ENCODE data around the gene ACSL3.
"Not testable (repeated sequence)": the region's sequence is repeated elsewhere in the genome, so short reads cannot be mapped to it uniquely, and the experiment has no call there.

Gene ACSL3

DNA sequence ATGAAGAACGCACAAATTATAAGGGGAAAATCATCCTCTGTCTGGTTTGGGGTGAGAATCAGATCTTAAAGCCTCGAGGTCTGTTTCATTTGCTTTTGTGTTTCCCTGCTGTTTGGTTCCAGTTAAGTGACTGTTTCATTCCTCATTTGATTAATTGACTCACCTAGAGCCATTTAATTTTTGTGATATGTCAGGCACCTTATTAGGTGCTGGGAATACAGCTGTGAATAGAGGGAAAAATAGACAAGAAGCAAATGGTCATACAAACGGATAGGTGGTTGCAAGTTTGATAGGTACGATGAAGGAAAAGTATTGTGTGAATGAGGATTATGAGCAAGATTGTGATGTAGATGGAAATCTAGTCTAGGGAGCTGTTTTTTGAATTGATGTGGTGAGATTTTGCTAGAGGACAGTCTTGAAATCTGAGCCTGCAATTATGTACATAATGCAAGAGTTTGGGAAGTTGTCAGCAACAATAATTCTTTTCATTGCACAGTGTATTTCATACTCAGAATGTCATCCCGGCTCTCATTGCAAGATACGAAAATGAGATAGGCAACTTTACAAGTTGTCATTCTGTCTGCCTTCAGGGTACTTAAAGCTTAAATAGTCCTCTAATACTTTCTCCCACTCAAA, 2.2 kb downstream of the ACSL3 start:
- Mint-ChIP-seq H3K36me3 (ENCODE audit: low read depth) (no peaks in the 10 kb centered on the region), H3K27me3 (ENCODE audit: low read depth) (peaks cover 3% of the 10 kb centered on the region), H3K4me3 (no peak overlapping the region), H3K4me1 (ENCODE audit: low read depth) (peaks cover 7% of the 10 kb centered on the region), H3K27ac (no peak overlapping the region), H3K9me3 (no peaks in the 10 kb centered on the region)

DNA sequence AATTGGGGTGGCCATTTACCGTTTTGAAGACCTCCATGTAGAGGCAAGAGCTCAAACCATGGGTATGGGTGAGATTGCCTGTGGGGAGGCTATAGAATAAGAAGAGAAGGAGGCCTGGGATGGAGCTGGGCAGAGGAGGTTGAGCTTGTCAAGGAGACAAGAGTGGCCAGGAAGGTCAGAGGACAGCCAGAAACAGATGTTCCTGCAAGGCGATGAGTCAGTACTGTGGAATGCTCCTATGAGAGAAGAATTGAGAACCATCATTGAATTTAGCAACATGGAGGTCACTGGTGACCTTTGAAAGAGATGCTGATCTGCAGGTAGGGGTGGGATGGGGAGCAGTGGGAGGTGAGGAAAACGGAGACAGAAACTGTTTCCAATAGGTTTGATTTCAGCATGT, 3.5 kb downstream of the ACSL3 start:
- Mint-ChIP-seq H3K9me3 (no peaks in the 10 kb centered on the region), H3K27ac (no peak overlapping the region), H3K4me1 (ENCODE audit: low read depth) (peaks cover 7% of the 10 kb centered on the region), H3K27me3 (ENCODE audit: low read depth) (no peaks in the 10 kb centered on the region), H3K36me3 (ENCODE audit: low read depth) (no peaks in the 10 kb centered on the region), H3K4me3 (no peak overlapping the region)

DNA sequence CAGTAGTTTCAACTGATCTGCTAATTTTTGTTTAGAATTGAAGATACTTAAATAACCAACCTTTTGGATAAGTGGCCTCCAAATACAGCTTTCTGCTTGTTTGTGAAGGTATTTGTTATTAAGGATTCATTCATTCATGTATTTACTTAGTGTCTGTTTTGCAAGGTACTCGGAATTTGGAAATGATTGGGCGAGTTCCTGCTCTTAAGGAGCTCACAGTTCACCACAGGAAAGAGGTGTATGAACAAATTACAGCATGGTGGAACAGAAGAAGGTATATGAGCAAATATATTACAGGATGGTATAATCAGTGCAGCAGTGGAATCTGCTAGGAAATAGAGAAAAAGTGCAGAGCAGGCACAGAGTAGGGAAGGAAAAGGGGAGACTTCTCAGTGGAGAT, 4.5 kb downstream of the ACSL3 start:
- Mint-ChIP-seq H3K27ac (no peak overlapping the region), H3K36me3 (ENCODE audit: low read depth) (no peaks in the 10 kb centered on the region), H3K4me1 (ENCODE audit: low read depth) (peaks cover 7% of the 10 kb centered on the region), H3K27me3 (ENCODE audit: low read depth) (no peaks in the 10 kb centered on the region), H3K4me3 (no peak overlapping the region), H3K9me3 (no peaks in the 10 kb centered on the region)

DNA sequence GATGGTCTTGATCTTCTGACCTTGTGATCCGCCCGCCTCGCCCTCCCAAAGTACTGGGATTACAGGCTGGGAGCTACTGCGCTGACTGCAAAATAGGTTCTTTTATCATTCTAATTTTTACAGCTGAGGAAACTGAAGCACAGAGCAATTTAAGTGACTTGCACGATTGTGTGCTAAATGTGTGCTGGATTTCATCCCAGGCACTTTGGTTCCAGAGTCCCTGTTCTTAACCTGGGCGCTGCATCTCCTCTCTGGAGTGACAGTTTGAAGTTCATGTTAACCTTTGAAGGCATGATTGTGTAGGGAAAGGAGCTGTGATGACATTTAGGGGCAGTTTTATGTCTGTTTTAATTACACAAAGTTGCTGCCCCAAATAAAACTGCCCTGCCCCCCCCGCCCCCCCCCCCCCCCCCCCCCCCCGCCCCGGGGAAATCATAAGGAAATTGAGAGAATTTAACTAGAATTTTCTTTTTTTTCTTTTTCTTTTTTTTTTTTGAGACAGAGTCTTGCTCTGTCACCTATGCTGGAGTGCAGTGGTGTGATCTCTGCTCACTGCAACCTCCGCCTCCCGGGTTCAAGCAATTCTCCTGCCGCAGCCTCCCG, 5.6 kb downstream of the ACSL3 start:
- no peak overlapping the region for H3K4me3 Mint-ChIP-seq
- no peaks in the 10 kb centered on the region for H3K27me3 Mint-ChIP-seq (ENCODE audit: low read depth)
- H3K4me1 Mint-ChIP-seq (ENCODE audit: low read depth), result peaks cover 7% of the 10 kb centered on the region
- no peak overlapping the region for H3K27ac Mint-ChIP-seq
- no peaks in the 10 kb centered on the region for H3K36me3 Mint-ChIP-seq (ENCODE audit: low read depth)
- no peaks in the 10 kb centered on the region for H3K9me3 Mint-ChIP-seq

DNA sequence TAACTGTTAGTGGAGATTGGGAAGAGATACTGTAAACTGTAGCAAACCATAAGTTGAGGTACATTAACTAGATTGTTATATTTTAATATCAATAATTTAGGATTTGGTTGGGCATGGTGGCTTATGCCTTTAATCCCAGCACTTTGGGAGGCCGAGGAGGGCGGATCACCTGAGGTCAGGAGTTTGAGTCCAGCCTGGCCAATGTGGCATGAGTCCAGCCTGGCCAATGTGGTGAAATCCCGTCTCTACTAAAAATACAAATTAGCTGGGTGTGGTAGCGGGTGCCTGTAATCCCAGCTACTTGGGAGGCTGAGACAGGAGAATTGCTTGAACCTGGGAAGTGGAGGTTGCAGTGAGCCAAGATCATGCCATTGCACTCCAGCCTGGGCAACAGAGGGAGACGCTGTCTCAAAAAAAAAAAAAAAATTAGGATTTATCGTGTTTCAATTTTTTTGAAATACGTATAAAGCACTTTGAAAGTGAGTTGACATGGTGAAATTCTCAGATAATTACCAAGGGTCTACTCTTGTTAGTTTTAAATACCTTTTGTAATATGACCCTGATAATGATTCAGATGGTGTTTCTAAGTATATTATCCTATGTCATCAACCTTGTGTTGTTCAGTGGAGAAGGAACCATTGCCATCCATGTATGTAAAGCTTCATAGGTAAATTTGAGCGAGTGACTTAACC, 7.9 kb downstream of the ACSL3 start:
- not testable (repeated sequence) for H3K36me3 Mint-ChIP-seq (ENCODE audit: low read depth); H3K27ac Mint-ChIP-seq; H3K9me3 Mint-ChIP-seq; H3K4me1 Mint-ChIP-seq (ENCODE audit: low read depth); H3K27me3 Mint-ChIP-seq (ENCODE audit: low read depth); H3K4me3 Mint-ChIP-seq

DNA sequence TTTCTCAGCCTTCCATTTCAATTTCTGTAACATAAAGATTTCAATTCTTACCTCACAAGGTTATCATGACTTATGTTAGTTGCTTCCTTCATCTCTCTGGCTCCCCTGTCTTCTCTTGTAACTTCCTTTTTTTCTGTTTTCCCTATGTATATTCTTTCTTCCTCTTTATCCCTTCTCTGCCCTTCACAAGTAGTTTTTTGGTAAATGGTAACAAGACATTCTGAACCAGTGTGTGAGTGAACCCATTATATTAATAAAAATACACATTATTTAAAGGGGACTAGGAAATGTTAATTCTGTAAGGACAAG, 8.4 kb downstream of the ACSL3 start:
- H3K4me3 Mint-ChIP-seq, result no peak overlapping the region
- H3K9me3 Mint-ChIP-seq, result no peaks in the 10 kb centered on the region
- H3K36me3 Mint-ChIP-seq (ENCODE audit: low read depth), result no peaks in the 10 kb centered on the region
- H3K27ac Mint-ChIP-seq, result no peak overlapping the region
- H3K27me3 Mint-ChIP-seq (ENCODE audit: low read depth), result no peaks in the 10 kb centered on the region
- H3K4me1 Mint-ChIP-seq (ENCODE audit: low read depth), result peaks cover 7% of the 10 kb centered on the region

DNA sequence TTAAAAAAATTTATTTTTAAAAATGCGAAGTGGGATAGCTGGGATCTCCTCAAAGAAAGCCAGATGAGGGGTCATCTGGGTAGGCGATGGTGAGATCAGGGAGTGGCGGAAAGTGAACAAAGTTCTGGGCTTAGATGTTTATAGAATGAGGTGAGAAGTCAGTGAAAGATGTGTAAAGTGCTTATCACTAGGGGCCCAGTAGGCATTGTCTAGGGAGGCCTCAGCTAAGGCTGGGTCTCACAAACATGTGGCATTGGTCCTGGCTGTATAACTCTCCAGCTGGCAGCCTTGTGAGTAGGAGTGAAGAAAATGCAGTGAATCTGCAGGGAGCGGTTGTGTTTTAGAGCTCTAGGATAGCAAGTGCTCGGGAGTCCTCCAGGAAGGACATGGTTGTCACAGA, 10.5 kb downstream of the ACSL3 start:
- Mint-ChIP-seq H3K4me3 (no peak overlapping the region), H3K27ac (no peak overlapping the region), H3K36me3 (ENCODE audit: low read depth) (no peaks in the 10 kb centered on the region), H3K27me3 (ENCODE audit: low read depth) (no peaks in the 10 kb centered on the region), H3K9me3 (no peaks in the 10 kb centered on the region), H3K4me1 (ENCODE audit: low read depth) (peaks cover 2% of the 10 kb centered on the region)

DNA sequence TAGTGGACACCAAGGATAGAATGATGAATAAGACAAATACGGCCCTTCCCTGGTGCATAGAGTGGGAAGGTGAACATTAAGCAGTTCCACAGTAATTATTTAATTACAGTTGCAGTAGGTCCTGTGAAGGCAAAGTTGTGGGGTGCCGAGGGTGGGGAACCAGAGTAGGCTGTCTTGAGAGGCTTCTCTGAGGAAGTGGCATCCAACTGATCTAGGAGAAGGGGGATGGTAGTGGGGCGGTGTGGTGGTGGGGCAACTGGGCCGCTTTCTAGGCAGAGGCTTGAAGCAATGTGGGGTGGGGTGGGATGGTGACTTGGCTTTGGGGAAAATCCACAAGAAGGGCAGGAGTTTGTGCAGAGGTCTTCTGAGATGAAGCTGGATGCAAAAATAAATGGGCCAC, 11.7 kb downstream of the ACSL3 start:
- H3K9me3 Mint-ChIP-seq, result no peaks in the 10 kb centered on the region

DNA sequence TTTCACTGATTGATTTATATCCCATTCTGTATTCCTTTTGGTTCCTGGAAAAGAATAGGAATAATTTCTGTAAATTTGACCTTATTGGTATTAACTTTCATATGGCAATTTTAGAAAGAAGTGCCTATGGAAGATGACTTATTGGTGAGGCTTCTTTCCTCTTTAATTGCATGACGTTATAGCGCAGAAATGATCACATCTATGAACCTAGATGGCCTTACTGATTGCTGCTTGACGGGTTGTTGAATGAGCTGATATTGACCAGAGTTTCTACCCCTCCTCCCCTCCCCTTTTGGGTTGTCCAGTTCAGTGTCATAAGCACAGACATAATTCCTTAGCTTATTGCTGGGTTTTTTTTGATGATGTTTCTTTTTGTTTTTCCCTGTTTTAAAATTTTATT, 14.6 kb downstream of the ACSL3 start:
- no peaks in the 10 kb centered on the region for H3K9me3 Mint-ChIP-seq
- H3K36me3 Mint-ChIP-seq (ENCODE audit: low read depth), result no peaks in the 10 kb centered on the region
- H3K4me3 Mint-ChIP-seq, result no peak overlapping the region
- peaks cover 14% of the 10 kb centered on the region for H3K4me1 Mint-ChIP-seq (ENCODE audit: low read depth)
- no peak overlapping the region for H3K27ac Mint-ChIP-seq
- no peaks in the 10 kb centered on the region for H3K27me3 Mint-ChIP-seq (ENCODE audit: low read depth)

More for the DNA sequence above, 11.7 kb downstream of the ACSL3 start:
- H3K27me3 Mint-ChIP-seq (ENCODE audit: low read depth), result no peaks in the 10 kb centered on the region
- H3K36me3 Mint-ChIP-seq (ENCODE audit: low read depth), result no peaks in the 10 kb centered on the region
- no peak overlapping the region for H3K4me3 Mint-ChIP-seq
- H3K27ac Mint-ChIP-seq, result no peak overlapping the region
- peaks cover 9% of the 10 kb centered on the region for H3K4me1 Mint-ChIP-seq (ENCODE audit: low read depth)

DNA sequence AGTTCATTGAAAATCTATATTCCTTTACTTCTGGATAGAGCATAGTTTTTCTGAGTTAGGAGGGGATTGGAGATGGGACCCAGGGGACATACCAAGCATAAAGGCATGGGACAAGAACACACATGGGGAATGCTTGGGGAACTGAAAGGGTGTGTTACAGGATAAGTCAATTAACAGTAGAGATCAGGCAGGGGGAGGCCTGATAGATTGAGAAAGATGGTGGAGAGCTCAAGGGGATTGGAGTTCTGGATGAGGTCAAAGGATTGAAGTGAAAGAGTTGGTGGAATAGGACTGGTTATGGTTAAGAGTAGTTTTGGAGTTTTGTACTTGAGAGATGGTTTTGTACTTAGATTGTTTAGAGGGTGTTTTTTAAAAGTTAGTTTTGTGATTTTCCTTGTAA, 16.1 kb downstream of the ACSL3 start:
- Mint-ChIP-seq H3K36me3 (ENCODE audit: low read depth) (no peaks in the 10 kb centered on the region), H3K9me3 (no peaks in the 10 kb centered on the region), H3K27ac (no peak overlapping the region), H3K4me1 (ENCODE audit: low read depth) (peaks cover 14% of the 10 kb centered on the region), H3K27me3 (ENCODE audit: low read depth) (no peaks in the 10 kb centered on the region), H3K4me3 (no peak overlapping the region)

DNA sequence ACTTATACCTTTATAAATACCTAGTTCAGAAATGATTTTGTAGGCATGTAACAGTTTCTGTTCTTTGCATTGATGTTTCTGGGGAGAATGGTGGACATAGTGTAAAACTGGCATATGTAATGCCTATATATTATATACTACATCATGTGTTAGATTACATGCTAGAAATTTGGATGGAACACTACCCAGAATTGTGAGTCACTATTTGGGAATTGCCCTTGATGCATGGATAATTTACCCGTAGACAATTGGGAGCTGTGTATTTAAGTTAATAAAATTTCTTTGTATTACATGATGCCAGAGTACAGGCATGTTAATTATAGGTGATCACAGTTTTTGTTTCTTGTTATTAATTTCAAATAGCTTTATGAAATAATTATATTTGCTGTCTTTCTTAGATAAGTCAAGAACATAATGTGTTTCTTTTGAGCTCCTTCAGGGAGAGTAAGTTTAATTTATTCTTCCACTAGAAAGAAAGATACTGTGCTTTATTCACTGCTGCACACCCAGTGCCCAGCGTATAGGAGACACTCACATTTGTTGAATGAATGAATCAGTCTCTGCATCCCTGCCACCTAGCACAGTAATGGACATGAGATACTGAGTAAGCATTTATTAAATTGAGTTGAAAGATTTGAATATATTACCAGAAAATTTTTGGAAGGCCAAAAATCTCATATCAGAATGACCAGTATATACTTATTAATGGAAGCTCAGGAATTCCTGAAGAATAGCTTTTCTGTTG, 16.9 kb downstream of the ACSL3 start:
- H3K9me3 Mint-ChIP-seq, result no peaks in the 10 kb centered on the region
- H3K4me3 Mint-ChIP-seq, result no peak overlapping the region
- H3K27me3 Mint-ChIP-seq (ENCODE audit: low read depth), result no peaks in the 10 kb centered on the region
- no peak overlapping the region for H3K27ac Mint-ChIP-seq
- peaks cover 14% of the 10 kb centered on the region for H3K4me1 Mint-ChIP-seq (ENCODE audit: low read depth)
- H3K36me3 Mint-ChIP-seq (ENCODE audit: low read depth), result no peaks in the 10 kb centered on the region

DNA sequence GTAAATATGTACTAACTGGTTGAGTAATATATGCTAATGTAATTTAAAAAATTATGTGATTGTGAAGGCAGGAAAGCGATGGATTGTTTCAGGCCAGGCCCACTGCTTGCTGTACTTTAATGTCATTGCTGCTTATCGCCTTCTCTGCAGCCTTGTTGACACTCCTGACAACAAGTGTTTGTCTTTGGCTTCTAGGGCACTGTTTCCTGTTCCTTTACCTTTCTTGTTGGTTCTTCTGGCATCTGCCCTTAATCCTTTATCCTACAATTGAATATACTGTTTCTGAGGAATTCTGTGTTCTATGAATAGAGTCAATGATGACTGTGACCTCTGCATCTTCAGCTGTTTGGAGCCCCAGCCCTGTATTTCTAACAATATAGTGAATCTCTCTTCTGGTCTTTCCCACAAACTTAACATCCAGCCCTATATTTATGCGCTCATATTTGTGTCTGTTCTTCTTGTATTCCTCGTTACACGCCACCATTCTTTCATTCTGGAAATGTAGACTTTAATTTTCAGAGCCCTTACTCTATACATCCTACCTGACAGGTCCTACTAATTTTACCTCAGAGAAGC, 17.6 kb downstream of the ACSL3 start:
- peaks cover 14% of the 10 kb centered on the region for H3K4me1 Mint-ChIP-seq (ENCODE audit: low read depth)

DNA sequence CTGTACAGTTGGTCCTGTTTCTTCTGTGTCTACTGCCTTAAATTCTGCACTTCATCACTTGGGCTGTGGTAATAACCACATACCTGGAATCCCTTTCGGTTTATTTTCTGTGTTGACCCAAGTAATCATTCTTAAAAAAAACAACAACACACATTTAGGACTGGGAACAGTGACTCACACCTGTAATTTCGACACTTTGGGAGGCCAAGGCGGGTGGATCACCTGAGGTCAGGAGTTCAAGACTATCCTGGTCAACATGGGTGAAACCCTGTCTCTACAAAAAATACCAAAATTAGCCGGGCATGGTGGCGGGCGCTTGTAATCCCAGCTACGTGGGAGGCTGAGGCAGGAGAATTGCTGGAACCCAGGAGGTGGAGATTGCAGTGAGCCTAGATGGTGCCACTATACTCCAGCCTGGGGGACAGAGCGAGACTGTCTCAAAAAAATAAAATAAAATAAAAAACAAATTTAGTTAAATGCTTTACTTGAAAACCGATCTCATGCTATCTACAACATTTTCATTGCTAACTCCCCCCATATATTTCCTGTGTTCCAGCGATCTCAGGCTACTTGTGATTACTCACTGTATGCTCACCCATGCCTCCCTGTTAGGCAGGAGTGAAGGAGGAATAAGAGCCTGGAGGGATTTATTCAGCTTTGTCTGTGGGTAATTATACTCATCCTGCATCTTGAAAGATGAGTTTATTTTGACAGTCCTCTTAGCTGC, 18.2 kb downstream of the ACSL3 start:
- Mint-ChIP-seq H3K27ac (no peak overlapping the region), H3K4me3 (no peak overlapping the region), H3K9me3 (no peaks in the 10 kb centered on the region), H3K27me3 (ENCODE audit: low read depth) (no peaks in the 10 kb centered on the region), H3K36me3 (ENCODE audit: low read depth) (no peaks in the 10 kb centered on the region), H3K4me1 (ENCODE audit: low read depth) (peaks cover 14% of the 10 kb centered on the region)

More for the DNA sequence above, 17.6 kb downstream of the ACSL3 start:
- no peak overlapping the region for H3K27ac Mint-ChIP-seq
- H3K9me3 Mint-ChIP-seq, result no peaks in the 10 kb centered on the region
- no peaks in the 10 kb centered on the region for H3K36me3 Mint-ChIP-seq (ENCODE audit: low read depth)
- no peaks in the 10 kb centered on the region for H3K27me3 Mint-ChIP-seq (ENCODE audit: low read depth)
- H3K4me3 Mint-ChIP-seq, result no peak overlapping the region

DNA sequence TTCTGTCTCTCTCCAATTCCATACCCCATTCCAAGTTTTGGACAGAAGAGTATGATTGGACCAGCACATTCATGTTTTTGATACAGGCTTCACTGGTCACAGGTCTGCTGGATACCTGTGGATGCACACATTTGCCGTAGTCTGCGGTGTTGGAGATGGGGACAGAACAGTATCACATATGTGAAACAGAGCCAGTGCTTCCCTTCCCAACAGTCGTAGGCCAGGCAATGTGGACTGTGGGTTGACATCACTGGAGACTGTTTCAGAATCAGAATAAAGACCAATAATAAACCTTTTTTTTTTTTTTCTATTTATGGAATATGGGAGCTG, 18.7 kb downstream of the ACSL3 start:
- Mint-ChIP-seq H3K27ac (no peak overlapping the region), H3K4me3 (no peak overlapping the region), H3K4me1 (ENCODE audit: low read depth) (peaks cover 14% of the 10 kb centered on the region), H3K36me3 (ENCODE audit: low read depth) (no peaks in the 10 kb centered on the region), H3K9me3 (no peaks in the 10 kb centered on the region), H3K27me3 (ENCODE audit: low read depth) (no peaks in the 10 kb centered on the region)
